ENCODE data around the gene KRT40. TPM values are rescaled to one million over a fixed set of nuclear protein-coding genes. Genes with fewer than 3 reads are reported as not detected.
"Not testable (repeated sequence)": the region's sequence is repeated elsewhere in the genome, so short reads cannot be mapped to it uniquely, and the experiment has no call there.

Gene KRT40
- total RNA-seq, 1 donor, result not detected

DNA sequence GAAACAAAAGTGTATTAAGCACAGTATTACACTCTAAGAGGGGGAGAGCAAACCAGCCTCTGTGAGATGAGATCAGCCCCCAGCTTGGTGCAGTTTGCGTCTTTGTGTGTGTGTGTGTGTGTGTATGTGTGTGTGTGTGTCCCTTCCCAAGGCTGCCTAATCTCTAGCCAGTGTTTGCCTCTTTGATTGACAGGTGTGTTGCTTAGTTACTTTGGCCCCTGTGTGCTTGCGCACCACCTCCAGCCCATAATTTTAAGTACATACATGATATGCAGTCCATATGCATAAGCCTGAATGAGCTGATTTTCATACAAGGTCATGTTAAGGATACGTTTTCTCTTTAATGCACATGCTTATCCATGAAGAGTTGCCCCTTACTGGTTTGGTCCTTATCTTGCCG is 17.7 kb upstream of the KRT40 start:
- DNase-seq (ENCODE audit: low read depth), result no peak
- no peak overlapping the region for H3K4me3 ChIP-seq (ENCODE audit: low read depth, low read length)
- TF ChIP-seq, protein P1, sequence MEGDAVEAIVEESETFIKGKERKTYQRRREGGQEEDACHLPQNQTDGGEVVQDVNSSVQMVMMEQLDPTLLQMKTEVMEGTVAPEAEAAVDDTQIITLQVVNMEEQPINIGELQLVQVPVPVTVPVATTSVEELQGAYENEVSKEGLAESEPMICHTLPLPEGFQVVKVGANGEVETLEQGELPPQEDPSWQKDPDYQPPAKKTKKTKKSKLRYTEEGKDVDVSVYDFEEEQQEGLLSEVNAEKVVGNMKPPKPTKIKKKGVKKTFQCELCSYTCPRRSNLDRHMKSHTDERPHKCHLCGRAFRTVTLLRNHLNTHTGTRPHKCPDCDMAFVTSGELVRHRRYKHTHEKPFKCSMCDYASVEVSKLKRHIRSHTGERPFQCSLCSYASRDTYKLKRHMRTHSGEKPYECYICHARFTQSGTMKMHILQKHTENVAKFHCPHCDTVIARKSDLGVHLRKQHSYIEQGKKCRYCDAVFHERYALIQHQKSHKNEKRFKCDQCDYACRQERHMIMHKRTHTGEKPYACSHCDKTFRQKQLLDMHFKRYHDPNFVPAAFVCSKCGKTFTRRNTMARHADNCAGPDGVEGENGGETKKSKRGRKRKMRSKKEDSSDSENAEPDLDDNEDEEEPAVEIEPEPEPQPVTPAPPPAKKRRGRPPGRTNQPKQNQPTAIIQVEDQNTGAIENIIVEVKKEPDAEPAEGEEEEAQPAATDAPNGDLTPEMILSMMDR (IDR thresholded peaks at IDR 0.05; ENCODE audit: insufficient read depth, low read length), result no peak

- not testable (repeated sequence) for DNase-seq (ENCODE audit: low read depth); H3K4me3 ChIP-seq (ENCODE audit: low read depth, low read length)
Measured at GRCh38 chr17:40999563-40999962, 15.4 kb upstream of the KRT40 start, which contains the start of gene KRTAP3-2. TSS of gene KRTAP3-2 (minus strand) at chr17:40999906. CDS start at chr17:40999853, 53 bp downstream.

DNA sequence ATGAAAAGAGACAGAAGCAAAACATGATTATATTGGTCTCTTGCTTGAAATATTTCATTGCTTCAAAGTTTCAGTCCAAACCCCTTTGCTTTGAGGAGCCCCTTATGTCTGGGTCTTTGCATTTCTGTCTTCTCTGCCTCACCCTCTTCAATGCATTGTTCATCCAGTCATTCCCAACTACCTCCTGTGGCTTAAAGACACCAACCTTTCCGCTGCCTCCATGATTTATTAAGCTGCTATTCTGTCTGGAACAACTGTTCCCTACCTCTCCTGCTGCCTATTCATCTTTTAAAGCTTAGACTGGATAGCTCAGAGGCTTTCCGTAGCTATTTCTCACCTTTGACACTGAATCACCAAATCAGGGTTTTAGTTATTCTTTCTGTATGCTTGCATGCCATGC is 13.2 kb upstream of the KRT40 start:
- no peak overlapping the region for H3K4me3 ChIP-seq (ENCODE audit: low read depth, low read length)
- TF ChIP-seq, protein P1 (IDR thresholded peaks at IDR 0.05; ENCODE audit: insufficient read depth, low read length), result no peak
- DNase-seq (ENCODE audit: low read depth), result no peak

- H3K4me3 ChIP-seq (ENCODE audit: low read depth, low read length), result no peak overlapping the region
- TF ChIP-seq, protein P1 (IDR thresholded peaks at IDR 0.05; ENCODE audit: insufficient read depth, low read length), result no peak
- DNase-seq (ENCODE audit: low read depth), result no peak
Measured at GRCh38 chr17:40996829-40997228, 12.7 kb upstream of the KRT40 start.

DNA sequence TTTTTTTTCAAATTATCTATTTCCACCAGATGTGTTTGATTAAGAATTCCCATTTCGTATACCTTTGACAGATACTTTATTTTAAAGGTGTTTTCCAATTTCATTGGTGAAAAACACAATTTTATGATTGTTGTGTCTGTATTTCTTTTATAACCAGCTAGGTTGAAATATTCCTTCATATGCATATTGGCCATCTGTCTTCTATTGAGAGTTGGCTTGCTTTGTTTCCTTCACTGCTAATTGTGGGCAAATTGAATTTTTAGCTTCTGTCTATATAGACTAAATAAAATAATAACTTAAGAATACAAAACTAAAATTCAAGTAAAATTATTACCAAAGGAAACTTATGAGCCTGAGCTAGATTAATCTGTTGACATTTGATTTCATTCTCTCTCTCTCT is 11.0 kb upstream of the KRT40 start:
- TF ChIP-seq, protein P1 (IDR thresholded peaks at IDR 0.05; ENCODE audit: insufficient read depth, low read length), result no peak
- no peak overlapping the region for H3K4me3 ChIP-seq (ENCODE audit: low read depth, low read length)
- DNase-seq (ENCODE audit: low read depth), result no peak

DNA sequence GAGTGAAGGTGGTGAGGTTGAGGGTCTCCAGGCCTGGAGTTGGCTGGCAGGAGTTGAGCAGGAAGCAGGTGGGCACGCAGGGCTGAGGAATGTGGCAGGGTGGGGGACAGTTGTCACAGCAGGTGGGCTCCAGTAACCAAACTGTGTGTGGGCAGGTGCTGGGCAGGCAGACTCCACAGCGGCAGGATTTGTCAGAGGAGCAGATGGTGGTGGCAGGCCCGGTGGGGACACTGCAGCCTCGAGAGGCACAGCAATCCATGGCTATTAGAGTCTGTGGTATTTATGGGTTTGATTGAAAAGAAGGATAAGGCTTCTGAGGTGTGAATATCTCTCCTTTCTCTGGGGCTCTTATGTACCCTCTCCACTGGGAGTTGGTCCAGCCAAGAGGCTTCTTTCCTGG is 9.7 kb upstream of the KRT40 start, which contains the start of gene KRTAP3-3:
Gene KRTAP3-3, minus strand, starts transcription at position 326 of the 400 bp plus-strand sequence. Its CDS starts 67 bp downstream, at position 259.
- H3K4me3 ChIP-seq (ENCODE audit: low read depth, low read length), result no peak within 1 kb of the TSS
- TF ChIP-seq, protein P1 (IDR thresholded peaks at IDR 0.05; ENCODE audit: insufficient read depth, low read length), result no peak
- DNase-seq (ENCODE audit: low read depth), result no peak

DNA sequence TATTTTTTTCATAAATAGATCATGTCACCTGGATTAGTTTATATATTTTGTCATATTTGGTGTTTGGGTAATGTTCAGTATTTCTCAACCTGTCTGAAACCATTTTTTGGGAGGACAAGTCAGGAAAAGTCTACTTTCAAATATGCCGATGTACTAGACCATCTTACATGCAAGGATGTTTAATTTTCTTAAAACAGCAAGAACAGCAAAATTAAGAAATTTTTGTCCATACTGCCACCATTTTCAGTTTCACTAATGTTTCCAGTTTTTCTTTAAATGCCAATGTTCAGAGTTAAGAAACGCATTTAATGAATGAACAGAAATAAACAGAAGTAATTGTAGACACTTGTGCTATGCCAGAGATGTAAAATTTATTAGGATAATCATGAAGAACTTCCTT is 9.0 kb upstream of the KRT40 start:
- TF ChIP-seq, protein P1 (IDR thresholded peaks at IDR 0.05; ENCODE audit: insufficient read depth, low read length), result no peak
- DNase-seq (ENCODE audit: low read depth), result no peak
- no peak overlapping the region for H3K4me3 ChIP-seq (ENCODE audit: low read depth, low read length)

All from fibroblast of the aortic adventitia (primary cell).